ENCODE data around the gene DPYSL5.

DPYSL5 gene

DNA sequence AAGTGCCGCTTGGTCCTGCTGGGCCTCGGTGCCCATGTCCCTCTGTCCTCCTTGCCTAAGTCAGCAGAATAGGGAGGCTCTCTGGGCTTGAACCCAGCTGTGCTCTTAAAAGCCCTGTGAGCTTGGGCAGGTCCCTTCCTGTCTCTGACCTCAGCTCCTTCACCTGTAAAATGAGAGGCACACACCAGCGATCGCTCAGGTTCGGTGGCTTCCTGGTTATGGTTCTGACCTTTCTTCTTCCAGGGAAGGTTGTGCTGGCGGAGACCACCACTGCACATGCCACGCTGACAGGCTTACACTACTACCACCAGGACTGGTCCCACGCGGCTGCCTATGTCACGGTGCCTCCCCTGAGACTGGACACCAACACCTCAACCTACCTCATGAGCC lies 86.4 kb downstream of the DPYSL5 start:
- DNase-seq: no peak

DNA sequence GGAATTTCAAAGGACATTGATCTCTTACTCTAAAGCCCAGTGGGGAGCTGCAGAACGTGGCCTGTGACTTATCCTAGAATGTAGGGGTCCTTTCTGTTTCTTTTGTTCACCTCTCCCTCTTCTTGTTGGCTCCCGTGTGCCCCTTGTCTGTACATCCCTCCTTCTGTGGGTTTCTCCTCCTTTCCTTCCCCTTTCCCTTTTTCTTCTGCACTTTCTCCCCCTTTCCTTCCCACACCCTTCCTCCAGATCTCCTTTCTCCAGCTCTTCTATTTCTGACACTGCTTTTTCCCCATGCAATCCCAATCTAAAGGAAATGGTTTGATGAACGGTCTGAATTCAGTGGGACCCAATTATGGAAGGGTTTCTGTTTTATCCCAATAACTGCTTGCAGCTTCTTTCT lies 87.1 kb downstream of the DPYSL5 start:
- DNase-seq: no peak

DNA sequence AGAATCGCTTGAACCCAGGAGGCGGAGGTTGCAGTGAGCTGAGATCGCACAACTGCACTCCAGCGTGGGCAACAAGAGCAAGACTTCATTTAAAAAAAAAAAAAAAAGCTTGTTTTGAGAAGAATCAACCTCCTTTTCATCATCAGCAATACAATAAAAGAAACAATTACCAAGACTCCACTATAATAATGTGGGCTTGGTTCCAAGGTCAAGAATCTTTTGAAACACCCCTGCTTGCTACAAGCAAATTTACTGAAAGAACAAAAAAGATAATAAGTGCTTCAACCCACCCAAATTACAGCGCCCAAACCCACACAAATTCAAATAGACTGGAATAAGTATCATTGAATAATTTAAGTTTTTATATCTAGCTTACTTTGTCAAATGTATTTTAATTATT lies 88.9 kb downstream of the DPYSL5 start:
- no peak for DNase-seq

DNA sequence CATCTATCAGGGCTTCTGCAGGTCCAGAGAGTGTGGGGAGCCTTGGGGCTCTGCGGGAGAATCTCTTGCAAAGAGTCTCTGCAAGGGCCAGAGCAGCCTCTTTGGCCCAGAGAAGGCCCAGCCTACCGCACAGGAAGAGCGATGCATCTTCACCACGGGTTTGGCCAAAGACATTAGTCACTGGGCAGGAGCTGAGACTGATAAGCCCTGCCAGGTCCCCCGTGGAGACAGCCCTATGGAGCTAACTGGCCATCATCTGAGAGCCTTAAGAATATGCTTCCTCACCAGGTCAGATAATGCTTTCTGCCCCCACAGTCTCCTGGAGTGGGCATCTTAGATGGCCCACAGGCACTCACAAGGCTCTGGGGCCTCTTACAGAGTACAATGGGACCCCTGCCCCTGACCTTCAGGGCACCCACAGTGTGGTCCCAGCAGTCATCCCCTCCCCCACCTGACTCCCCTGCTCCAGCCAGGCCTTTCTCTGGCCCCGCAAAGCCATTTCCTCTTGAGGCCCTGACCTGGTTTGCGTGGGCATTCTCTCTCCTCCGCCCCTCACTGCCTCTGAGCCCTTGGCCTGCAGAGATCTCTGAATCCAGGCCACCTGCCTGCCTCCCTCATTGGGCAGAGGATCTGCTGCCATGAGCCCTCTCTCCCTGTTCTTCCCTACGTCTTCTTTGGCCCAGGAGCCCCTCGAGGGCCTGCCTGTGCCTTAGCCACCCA lies 90.6 kb downstream of the DPYSL5 start:
- DNase-seq: no peak

DNA sequence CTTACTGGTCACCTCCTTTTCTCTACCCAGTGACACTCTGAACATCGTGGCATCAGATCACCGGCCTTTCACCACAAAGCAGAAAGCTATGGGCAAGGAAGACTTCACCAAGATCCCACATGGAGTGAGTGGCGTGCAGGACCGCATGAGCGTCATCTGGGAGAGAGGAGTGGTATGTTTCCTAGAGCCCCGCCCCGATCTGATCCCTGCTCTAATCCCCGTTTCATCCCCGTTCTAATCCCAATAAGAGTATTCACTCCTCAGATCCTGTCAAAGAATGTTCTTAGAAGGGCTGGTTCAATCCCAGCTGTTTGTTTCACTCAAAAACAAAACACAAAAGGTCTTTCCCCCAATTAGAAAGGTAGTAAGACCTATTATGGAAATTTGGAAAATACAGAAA lies 92.1 kb downstream of the DPYSL5 start:
- no peak for DNase-seq

DNA sequence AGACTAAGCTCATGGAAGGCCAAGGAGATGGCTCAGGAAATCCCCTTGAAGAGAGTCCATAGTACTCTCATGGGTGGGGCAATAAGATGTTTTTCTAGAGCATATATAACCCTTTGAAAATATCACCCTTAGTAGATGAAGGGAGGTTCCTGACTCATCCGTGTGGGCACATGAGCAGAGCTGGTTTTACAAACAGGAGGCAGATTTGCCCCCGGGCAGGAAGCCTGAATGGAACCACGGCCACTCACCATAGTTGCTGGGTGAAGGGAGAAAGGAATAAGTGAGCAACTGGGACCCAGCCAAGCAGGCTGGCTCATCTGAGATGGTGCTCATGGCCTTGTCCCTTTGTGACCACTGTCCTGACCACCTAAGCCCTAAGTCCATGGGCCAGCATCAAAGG lies 93.6 kb downstream of the DPYSL5 start:
- no peak for DNase-seq

DNA sequence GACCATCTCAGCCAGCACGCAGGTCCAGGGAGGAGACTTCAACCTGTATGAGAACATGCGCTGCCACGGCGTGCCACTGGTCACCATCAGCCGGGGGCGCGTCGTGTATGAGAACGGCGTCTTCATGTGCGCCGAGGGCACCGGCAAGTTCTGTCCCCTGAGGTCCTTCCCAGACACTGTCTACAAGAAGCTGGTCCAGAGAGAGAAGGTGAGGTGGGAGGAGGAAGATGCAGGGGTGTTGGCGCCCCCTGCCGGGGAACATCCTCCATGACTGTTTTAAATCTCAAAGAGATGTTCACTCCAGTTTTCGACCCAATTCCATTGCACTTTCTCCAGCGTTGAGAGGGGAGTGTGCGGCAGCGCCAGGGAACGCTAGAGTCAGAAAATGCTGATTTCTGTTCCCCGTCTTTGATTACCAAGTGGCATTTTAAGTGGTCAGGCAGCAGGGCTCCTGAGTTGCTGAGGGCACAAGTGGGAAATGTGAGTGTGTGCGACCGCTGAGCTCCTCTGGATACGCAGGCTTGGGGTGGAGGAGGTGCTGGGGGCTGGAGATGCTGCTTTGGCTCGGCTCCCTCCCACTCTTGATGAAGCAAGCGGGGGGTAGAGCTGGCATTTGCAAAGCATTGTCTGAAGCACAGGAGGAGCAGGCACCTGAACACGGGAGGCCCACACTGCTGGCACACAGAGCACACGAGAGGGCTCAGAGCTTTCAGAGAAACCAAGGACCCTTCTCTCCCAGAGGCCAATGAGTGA lies 94.8 kb downstream of the DPYSL5 start:
- peak; percentile 60 to 68 for DNase-seq

DNA sequence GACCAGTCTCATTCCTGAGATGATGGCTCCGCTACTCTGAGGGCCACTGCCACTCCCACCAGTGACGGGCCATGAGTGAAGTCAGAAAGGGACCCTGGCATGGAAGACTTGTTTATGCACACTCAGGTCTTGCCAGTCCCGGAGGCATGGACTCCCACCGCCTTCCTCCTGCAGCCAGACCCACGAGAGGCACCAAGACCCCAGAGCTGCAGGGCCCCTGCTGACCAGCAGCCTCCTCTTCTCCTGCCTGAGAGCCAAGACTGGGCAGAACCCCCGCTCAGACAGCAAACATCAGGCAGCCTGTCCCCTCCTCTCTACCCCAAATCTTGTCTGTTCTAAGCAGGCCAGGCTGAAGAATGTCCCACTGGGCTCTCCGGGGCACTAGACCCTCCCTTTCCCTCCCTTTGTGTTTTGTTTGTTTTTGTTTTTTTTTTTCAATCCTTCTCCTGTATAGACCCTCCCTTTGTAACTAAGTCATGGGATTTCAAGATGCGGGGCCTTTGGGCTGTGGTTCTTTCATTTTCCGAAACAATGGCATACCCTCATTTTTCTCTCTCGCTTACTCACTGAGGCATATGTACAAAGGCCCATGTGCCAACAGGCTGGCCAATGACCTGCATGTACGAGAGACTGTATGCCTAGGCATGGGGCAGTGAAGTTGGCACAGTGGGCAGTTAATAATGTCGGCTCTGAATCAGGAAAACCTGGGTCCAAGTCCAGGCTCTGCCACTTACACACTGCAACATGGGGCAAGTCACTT lies 98.2 kb downstream of the DPYSL5 start:
- DNase-seq: no peak

DNA sequence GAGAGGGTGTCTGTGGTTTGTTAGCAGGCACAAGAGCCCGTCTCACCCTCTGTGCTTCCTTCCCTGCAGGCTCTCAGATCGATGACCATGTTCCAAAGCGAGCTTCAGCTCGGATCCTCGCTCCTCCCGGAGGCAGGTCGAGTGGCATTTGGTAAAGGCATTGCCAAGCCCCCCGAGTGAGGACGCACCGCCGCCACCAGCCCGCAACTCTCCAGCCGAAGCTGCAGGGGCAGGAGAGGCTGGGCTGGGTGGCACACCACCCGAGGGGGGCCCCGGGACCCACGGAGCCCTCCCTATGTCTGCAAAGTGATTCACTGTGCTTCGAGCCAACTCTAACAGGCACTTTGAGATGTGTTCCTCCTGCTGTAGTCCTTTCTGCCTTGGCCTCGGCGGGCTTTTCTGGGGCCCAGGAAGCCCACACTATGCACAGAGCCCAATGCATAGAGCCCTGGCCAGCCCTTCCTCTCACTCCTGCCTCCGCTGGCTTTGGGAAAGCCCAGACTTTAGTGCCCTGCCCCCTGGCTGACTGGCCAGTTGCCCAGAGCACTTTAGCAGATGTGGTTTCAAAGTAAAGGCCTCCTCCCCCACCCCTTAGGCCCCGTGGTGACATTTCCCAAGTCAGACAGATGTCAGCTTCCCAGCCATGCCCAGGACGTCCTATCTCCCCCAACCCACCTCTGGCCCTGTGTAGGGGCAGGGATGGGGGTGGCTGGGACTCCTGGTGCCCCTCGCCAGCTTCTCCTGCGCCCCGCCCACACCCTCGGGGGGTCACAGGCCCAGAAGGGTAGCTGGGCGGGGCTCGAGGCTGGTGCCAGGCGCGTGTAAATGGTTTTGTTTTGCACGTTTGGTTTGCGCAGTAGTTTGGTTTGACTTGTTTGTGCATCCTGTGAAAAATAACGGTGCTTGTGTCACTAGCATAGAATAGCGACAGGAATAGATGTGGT lies 99.2 kb downstream of the DPYSL5 start:
- DNase-seq: no peak

DNA sequence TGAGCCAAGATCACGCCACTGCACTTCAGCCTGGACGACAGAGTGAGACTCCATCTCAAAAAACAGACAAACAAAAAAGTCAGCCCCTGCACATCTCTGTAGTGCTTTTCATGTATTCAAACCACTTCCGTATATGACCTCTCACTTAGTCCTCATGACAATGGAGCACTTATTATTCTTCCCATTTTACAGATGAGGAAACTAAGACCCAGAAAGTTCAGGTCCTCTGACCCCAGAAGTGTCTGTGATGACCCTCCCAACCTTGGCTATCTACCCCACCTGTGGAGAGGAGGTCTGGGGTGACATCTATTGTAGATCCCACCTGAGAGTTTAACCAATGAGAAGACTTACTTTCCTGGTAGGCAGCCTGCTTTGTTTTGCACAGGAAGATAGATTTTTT lies 100.9 kb downstream of the DPYSL5 start:
- no peak for DNase-seq

DNA sequence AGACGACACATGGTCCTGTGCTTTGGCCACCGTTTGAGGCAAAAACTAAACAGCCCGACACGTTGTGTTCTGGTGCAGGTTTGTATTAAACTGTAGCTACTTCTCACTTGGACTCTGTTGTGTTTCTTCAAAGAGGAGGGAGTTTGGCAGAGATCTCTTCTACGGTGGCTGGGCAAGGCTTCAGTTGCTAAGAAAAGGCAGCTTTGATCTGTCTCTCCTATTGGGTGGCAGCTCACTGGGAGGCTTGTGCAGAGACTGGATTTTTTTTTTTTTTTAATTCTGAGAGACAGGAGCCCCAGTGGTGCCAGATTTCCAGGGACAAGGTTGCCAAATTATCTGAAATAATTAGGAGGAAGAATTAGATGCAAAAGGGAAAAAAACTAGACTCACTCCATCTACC lies 102.3 kb downstream of the DPYSL5 start:
- no peak for DNase-seq

DNA sequence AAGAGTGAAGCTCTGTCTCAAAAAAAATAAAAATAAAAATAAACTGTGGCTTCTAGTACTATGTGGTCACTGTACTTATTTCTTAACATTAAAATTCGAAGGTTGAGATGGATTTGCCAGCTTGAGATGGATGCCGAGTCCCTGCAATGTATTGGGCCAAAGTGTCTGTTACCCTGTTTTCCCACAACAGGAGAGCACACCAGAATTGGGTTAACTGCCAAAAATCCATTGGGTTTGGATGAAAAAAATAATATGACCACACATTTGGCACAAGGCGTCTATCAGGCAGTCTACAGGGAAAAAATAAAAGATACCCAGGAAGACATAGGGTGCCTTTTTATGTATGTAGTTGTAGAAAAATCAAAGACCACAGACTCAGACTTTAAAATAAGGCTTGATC lies 103.3 kb downstream of the DPYSL5 start:
- DNase-seq: no peak

DNA sequence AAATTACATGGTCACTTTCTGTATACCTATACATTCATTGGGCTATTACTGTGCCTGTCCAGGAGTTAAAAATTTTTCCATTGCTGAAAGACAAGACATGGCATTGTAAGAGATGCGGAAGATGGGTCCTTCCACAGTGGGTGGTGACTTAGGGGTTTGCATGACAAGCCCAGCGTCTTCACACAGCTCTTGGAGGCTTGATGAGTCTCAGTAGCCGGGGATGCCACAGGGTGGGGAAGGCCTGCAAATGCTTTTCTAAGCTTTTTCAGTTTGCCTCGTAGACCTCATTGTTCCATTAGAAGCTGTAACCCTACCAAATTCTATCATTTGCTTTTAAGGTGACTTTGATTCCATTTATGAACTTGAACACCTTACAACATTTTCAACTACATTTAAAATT lies 104.4 kb downstream of the DPYSL5 start:
- DNase-seq: no peak

DNA sequence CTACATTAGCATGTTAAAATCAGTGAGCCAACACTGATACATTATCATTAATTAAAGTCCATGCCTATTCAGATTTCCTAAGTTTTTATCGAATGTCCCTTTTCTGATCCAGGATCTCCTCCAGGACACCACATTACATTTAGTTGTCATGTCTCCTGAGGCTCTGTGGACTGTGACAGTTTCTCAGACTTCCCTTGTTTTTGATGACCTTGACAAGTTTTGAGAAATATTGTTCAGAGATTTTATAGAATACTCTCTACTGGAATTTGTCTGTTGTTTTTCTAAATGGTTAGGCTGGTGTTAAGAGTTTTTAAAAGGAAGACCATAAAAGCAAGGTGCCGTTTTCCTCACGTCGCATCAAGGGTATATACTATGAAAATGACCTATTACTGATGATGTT lies 106.2 kb downstream of the DPYSL5 start:
- no peak for DNase-seq

DNA sequence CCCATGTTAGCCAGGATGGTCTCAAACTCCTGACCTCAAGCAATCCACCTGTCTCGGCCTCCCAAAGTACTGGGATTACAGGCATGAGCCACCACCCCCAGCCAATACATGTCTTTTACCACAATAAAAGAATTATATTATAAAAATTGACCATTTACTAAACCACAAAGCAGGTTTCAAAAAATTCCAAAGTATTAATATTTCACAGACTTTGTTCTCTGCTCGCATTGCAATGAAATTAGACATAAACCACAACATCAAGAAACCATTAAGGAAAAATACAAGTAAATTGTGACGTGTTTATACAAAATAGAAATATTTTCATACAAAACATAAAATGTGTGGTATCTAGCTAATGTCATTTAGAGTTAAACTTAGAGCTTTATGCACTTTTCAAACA lies 109.1 kb downstream of the DPYSL5 start:
- DNase-seq: no peak

DNA sequence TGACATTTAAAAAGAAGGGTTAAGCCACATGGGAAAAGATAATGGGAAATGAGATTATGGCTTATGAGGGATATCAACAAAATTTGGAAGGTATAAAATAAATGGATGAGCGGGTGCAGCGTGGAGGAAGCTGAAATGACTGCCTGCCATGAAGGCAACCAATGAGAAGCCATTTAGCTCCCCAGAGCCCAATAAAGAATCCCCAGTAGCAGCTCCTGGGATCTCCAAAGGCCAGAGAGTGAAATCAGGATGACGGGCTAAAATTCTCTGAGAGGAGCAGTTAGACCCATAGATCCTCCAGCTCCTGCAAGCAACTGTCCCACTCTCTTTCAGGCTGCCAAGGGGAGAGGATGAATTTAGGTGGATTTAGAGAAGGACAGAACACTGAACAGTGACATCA lies 109.6 kb downstream of the DPYSL5 start:
- DNase-seq: no peak

DNA sequence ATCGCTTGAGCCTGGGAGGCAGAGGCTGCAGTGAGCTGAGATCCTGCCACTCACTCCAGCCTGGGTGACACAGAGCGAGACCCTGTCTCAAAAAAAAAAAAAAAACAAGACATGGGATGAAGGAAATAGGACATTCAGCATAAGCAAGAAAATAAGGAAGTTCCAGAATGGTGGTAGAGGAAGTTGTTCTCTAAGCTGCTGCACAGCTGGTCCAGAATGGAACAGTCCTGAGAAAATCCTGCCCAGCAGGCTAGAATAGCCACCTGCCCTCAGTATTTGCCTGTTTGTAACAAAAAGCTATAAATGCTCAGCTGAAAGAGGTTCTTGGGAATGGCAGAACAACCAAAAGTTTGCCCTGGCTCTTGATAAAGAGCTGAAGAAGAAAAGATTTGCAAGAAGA lies 111.4 kb downstream of the DPYSL5 start:
- DNase-seq: no peak

DNA sequence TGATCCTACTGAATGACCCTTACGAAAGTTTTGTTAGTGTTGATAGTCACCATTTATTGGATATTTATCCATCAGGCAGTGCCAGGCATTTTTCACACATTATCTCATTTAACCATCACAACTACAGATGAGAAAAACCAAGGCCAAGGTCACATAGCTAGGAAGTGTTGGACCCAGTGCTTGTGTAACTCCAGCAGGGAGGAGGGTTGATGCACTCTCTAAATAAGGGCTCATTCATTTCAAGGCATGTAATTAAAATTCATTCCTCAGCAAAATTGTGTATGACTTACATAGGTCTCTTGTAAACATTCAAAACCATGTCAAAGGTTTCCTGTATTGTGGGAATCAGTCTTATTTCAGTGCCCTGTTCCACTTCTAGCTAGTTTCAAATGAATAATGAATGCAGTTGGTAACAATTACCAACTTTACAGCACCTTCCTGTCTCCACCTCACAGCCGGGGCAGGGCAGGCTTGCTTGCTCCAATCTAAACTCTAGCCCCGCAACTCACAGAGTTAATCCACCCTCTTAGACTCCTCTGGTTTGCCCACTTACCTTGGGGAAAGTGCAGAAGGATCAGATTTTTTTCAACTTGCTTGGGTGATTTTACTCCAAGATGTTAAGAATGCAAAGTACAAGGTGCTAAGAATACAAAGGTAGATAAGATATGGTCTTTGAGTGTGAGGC lies 116.7 kb downstream of the DPYSL5 start:
- no peak for DNase-seq

DNA sequence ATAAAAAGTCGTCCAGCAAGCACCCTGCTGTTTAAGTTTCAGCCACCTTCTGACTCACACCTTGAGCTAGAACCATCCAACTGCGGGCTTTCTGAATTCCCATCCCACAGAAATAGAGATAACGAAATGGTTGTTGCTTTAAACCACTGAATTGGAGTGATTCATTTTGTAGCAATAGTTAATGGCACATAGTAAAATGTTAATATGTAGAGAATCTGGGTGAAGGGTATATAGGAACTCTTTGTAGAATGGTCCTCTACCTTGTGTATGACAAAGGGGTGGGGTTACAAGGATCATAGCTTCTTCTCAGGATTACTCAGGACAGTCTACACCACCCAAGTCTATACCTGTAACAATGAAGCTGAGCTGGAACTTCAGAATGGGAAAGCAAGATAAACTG lies 120.1 kb downstream of the DPYSL5 start:
- no peak for DNase-seq

DNA sequence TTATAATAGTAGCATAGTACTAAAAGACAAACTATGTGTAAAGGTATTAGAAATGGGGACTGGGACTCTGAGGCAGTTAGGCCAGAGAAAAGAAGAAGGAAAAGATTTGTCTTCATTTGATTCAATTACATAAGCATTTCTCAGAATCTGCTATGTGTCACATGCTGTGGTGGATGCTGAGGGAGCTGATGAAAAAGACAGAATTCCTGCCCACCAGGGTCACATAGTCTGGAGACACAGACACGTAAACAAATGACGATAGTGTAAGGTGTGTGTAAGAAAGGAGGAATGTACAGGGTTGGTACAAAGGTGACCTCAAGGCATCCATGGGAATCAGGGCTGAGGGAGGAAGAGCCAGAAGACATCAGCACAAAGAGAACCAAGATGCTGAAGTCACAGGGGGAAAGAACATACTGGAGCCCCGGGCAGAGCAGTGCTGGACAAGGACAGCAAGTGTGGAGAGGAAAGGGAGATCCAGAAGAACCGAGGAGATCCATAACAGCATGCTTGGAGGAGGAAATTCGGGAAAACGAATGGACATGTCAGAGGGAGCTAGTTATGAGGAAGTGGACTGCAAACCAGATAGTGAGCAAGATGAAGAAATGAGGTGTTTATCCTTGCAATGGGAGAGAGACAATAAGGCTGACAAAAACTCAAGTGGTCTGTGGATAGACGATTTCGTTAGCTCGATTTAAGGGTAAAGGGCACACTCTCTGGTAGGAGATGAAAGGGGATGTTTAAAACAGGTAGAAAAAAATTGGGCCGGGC lies 121.3 kb downstream of the DPYSL5 start:
- DNase-seq: no peak

DNA sequence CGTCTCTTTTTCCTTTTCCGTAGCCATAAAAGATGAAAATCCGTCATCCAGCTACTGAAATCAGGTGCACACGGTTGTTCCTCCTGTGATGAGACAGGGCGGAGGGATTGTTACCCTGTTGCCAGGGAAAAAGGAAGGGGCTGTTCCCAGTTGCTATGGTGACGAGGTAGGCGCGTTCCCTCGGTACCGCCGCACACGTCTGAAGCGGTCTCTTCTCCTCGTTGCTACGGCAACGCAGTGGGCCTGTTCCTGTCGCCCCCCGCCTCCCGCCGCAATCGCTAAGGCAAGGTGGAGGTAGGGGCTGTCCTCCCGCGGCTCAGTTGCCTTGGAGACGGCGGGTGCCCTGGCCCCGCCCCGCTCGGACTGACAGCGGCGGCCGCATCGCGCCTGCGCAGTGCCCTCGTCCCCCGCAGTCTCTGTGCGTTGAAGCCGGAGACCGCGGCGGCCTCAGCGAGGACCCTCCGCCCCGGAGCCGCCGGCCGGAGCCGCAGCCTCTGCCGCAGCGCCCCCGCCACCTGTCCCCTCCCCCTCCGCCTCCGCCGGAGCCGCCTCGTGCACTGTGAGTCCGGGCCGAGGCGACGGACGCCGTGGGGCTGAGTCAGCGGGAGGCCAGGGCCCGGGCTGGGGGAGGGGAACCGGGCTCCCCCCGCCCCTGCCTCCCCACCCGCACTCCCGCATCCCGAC lies 122.5 kb downstream of the DPYSL5 start, which contains the start of gene MAPRE3:
Gene MAPRE3, plus strand, starts transcription at position 394 of the 684 bp plus-strand sequence. CDS start 51,582 bp downstream, outside the sequence.
- peak; percentile 69 to 76 for DNase-seq

Measured in stimulated activated CD4-positive, alpha-beta T cell treated with anti-CD3 and anti-CD28 coated beads, Interleukin-2, amount 100 ng/mL, for 48 hours (primary cell).